Loucy (cell line): ENCODE results near the gene KCNE5.
"Not testable (repeated sequence)": the region's sequence is repeated elsewhere in the genome, so short reads cannot be mapped to it uniquely, and the experiment has no call there.

Experiments used
- EZH2phosphoT487 ChIP-seq: fragments of 200-600 bp; IDR thresholded peaks from 2 replicates; pipeline ENCODE4 v1.6.1; 2018; ENCODE audit warnings: antibody characterized with exemption, mild to moderate bottlenecking, moderate library complexity, borderline replicate concordance
- TF ChIP-seq, protein P1 (sequence below): fragments of 200-600 bp; sonication (generic); conservative IDR thresholded peaks from 2 replicates; pipeline ENCODE4 v1.5.1; 2014; ENCODE audit warnings: mild to moderate bottlenecking, antibody characterized with exemption, low read length

DNA sequence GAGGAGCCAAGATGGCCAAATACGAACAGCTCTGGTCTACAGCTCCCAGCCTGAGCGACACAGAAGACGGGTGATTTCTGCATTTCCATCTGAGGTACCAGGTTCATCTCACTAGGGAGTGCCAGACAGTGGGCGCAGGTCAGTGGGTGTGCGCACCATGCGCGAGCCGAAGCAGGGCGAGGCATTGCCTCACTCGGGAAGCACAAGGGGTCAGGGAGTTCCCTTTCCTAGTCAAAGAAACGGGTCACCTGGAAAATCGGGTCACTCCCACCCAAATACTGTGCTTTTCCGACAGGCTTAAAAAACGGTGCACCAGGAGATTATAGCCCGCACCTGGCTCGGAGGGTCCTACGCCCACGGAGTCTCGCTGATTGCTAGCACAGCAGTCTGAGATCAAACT is 19.7 kb upstream of the KCNE5 start:
- TF ChIP-seq, protein P1, sequence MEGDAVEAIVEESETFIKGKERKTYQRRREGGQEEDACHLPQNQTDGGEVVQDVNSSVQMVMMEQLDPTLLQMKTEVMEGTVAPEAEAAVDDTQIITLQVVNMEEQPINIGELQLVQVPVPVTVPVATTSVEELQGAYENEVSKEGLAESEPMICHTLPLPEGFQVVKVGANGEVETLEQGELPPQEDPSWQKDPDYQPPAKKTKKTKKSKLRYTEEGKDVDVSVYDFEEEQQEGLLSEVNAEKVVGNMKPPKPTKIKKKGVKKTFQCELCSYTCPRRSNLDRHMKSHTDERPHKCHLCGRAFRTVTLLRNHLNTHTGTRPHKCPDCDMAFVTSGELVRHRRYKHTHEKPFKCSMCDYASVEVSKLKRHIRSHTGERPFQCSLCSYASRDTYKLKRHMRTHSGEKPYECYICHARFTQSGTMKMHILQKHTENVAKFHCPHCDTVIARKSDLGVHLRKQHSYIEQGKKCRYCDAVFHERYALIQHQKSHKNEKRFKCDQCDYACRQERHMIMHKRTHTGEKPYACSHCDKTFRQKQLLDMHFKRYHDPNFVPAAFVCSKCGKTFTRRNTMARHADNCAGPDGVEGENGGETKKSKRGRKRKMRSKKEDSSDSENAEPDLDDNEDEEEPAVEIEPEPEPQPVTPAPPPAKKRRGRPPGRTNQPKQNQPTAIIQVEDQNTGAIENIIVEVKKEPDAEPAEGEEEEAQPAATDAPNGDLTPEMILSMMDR: not testable (repeated sequence)
- TF ChIP-seq EZH2phosphoT487: not testable (repeated sequence)
